ENCODE results near the gene C1orf35.

DNA sequence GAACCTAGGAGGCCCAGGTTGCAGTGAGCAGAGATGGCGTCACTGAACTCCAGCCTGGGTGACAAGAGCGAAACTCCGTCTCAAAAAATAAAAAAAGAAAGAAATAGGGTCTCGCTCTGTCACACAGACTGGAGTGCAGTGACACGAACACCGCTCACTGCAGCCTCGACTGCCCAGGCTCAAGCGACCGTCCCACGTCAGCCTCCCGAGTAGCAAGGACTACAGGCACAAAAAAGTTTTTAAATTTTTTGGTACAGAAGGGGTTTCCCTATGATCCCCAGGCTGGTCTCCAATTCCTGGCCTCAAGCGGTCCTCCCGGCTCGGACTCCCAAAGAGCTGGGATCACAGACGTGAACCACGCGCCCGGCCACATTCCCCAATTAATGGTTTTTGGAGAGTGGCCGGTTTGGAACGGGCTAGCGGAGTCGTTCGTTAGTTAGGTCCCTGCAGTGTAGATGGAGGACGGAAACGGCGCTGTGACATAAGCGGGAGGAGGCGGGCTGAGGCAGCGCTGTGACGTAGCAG lies 36.3 kb upstream of the C1orf35 start:
- TF ChIP-seq, protein P1, sequence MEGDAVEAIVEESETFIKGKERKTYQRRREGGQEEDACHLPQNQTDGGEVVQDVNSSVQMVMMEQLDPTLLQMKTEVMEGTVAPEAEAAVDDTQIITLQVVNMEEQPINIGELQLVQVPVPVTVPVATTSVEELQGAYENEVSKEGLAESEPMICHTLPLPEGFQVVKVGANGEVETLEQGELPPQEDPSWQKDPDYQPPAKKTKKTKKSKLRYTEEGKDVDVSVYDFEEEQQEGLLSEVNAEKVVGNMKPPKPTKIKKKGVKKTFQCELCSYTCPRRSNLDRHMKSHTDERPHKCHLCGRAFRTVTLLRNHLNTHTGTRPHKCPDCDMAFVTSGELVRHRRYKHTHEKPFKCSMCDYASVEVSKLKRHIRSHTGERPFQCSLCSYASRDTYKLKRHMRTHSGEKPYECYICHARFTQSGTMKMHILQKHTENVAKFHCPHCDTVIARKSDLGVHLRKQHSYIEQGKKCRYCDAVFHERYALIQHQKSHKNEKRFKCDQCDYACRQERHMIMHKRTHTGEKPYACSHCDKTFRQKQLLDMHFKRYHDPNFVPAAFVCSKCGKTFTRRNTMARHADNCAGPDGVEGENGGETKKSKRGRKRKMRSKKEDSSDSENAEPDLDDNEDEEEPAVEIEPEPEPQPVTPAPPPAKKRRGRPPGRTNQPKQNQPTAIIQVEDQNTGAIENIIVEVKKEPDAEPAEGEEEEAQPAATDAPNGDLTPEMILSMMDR (IDR thresholded peaks at IDR 0.05): no peak
- TF ChIP-seq POLR2A (IDR thresholded peaks at IDR 0.05): no peak
- no peak for TF ChIP-seq POLR2AphosphoS5 (IDR thresholded peaks at IDR 0.05)
